Hematopoietic multipotent progenitor cell treated with erythropoietin and hydrocortisone succinate and interleukin-3 and kit ligand, for 17 days (in vitro differentiated cells): Measurements from ENCODE around the gene KLK13.

Experiments used
- DNase-seq: peaks from one replicate; pipeline ENCODE4 v3.0.0-alpha.2; 2015; ENCODE audit warnings: low spot score

Gene KLK13

DNA sequence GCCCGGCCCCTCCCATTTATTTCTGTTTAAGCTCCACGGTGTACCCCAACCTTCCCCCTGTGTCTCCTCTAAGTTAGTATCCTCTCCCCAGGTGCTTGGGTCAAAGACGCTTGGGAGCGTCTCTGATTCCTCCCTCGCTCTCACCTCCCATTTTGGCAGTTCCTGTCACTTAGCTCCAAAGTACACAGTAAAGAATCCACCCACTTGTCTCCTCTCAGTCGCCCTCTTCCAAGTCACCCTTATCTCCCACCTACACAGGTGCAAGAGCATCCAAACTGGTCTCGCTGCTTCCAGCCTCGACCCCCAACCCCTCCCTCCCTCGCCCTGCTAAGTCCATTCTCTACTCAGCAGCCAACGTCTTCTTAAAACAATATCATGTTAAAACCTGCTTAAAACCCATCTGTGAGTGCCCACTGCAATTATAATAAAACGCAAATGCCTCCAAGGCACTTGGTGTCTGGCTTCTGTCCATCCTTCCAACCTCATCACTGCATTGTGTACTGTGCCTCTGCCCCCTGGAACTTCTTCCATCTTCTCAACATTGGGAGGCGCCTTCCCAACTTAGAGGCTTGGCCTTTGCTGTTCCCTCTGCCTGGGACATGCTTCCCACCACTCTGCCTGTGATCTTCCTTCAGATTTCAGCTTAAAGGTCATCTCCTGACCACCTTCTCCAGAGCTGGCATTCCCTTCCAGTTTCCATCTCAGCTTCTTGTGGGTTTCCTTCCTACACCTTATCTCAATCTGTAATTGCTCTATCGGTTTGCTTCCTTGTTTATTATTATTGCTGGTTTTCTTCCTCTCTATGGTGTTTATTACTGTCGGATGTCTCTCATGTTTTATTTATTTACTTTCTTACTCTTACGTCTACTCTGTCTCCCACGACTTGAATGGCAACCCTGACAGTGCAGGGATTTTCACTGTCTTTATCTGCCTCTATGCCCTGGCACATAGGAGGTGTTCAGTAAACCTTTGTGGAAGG, 27.3 kb upstream of the KLK13 start:
- DNase-seq: no peak

DNA sequence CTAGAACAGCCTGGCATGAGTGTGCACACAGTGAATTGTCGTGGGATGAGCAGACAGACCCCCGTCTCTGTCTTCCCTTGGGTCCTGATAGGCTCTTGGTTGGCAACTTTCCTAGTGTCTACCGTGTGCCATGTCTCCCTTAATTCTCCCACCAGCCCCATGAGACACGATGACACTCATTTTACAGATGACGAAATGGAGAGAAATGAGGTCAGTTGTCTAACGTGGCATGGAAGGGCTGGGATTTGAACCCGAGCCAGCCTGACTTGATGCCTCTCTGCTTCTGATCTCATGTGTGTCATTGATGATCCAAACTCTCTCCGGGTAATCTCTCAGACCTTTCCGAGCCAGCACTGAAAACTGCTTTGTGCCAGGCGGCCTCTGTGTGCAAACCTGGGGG, 26.2 kb upstream of the KLK13 start:
- no peak for DNase-seq

DNA sequence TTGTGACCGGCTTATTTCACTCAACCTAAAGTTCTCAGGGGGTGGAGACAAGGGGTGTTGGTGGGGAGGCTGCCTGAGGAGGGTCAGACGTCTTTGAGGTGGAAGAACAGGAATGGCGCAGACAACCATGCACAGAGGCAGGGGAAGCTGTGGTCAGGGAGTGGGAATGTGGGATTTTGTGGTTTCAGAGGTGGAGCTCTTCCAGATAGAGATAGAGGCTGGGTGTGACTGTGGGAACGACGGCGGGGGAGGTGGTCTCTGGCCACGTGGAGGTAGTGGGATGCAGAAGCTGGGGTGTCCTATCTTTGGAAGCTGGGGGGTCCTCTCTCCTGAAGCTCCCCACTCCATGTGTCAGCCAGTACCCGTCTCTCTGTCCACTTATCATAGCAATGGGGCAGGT, 25.6 kb upstream of the KLK13 start:
- DNase-seq: no peak

DNA sequence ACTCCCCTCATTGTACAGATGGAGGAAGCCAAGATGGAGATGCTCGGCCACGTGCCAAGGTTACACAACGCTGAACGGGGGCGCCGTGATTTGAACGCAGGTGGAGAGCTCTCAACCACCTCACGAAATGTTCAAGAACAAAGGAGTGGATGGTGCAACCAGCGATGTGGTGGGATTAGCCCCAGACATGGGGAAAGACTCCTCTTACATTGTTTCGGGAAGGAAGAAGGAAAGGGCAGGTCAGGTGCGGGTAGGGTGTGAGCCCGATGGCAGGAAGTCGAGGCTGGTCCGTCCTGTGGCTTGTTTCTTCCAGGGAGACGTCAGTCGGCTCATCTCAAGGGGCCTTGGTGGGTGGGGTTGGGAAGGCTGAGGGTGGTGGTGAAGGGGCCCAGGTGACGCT, 24.9 kb upstream of the KLK13 start:
- DNase-seq: no peak

DNA sequence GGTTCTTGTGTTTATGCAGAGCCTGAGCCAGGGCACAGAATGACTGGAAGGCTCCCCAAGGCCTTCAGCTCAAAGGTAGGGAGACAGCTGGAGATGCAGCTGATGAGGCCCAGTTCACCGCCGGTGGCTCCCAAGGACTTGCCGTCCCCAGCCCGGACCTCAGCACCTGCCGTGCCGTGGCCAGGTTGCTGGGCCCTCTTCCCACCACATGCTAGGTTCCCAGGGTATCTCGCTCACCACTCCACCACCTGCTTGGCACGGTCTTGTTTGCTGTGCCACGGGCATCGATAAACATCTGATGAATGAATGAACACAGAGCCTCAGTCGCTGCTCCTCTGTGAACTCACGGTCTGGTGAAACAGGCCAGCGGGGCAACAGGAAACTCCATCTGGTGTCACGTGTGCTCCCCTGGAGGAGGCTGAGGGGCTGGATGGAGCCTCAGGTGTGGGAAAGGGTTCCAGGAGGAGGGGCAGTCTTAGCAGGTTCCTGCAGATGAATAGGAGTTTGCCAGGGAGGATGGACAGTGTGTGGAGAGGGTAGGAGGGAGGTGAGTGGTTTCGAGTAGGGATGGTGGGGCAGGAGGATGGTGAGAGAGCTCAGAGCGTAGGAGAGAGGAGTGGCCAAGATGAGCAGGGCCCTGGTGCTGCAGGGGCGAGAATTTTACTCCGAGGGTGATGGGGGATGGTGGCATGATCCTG, 21.4 kb upstream of the KLK13 start:
- no peak for DNase-seq

DNA sequence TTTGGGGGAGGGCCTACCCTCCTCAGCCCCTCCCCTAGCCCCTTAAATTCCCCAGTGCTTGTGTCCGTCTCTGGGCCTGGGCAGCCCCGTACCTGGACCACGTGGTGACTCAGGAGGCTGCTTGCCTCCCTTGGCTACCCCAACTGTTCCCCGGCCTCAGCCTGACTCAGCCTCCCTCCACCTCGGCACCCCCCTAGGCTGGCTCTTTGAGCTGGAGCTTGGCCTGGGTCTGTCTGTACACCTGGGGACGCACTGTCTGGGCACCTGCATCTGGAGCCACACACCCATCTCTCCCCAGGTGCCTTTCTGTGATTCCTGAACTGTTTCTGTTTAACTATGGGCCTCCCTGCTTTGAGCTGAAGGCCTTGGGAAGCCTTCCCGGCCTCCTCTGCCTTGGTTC, 19.6 kb upstream of the KLK13 start:
- no peak for DNase-seq

DNA sequence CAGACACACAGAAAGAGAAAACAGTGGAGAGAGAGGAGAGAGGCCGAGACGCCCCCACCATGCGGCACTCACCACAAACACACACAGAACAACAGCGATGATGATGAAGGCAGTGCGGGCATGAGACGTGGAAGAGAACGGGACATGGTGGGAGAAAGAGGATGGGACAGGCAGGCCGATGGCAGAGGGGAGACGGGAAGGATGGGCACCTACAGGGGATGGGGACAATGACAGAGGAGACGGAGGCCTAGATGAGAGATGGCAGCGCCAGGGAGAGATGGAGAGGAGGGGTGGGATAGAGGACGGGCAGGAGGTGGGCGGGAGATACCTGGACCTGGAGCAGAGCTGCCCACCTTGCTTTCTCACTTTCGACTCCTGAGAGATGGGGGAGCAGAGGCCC, 18.9 kb upstream of the KLK13 start:
- no peak for DNase-seq

DNA sequence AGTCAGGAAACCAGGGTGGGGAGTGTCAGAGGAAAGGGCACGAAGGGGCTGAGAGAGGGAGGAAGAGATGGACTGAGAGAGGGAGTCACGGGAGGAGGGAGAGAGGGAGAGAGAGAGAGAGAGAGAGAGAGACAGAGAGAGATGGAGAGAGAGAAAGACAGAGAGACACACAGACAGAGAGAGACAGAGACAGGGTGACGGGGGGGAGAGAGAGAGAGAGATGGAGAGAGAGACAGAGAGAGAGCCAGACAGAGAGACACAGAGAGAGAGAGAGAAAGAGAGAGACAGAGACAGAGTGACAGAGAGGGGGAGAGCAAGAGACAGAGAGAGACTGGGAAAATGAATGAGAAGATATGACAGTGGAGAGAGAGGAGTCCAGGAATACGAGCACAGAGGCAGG, 18.3 kb upstream of the KLK13 start:
- no peak for DNase-seq

DNA sequence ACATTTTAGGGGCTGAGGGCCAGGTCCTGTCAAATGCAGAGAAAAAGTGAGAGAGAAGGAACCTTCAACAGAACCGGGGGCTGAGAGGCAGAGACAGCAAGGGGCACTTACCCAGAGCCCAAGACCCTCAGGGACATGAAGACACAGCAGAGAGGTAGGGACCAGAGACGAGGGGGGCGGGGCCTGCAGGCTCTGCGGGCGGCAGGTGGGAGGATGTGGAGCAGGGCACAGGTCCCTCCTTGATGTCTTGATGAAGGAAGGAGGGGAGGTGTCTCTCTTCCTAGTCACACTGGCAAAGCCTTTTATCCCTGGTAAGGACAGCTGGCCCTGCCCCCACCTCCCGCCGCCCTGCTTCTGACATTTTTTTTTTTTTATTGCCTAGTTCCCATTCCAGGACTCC, 17.7 kb upstream of the KLK13 start, which contains the start of gene KLK14:
KLK14 (minus strand) TSS at position 277 of the 400 bp plus-strand sequence; CDS start at position 4, 273 bp downstream.
- DNase-seq: no peak

DNA sequence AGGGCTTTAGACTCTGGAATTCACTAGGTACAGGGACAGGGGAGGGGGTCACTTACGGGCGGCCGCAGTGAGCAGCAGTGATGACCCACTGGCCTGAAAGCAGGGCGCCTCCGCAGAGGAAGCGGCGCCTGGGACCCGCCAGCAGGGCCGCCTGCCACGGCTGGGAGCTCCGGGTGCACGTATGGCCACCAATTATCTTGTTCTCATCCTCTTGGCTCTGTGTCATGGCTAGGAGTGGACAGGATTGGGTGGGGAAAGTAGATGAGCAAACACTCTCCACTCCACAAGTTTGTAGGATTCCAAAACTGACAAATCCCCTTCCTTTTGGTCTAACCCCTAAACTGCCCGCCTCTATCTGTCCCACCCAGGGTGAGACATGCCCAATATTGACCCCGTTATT, 16.6 kb upstream of the KLK13 start:
- no peak for DNase-seq

DNA sequence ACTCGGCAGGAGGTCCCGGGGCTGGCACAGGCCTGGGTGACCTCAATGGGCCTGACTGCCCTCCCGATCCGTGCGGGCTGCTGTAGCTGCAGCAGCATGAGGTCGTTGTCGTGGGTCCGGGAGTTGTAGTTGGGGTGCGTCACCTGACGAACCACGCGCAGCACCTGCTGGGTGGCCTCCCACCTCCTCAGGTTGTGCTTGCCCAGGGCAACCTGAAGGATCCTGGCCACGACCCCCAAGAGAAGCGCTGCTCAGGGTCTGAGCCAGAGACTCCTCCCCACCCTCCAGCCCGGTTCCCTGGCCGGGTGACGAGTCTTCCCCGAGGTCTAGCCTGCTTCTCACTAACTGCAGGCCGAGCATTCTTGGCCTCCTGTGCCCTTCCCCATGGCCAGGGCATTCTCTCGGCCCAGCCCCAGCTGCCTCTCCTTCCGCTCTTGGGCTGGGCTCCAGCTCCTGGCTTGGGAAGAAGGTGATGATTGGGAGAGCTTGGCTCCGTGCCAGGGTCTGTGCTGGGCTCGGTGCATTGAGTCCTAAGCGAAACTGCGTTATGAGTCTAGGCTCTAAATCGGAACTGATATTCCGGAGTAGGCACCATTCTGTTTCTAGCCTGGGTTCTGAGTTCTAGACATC, 14.7 kb upstream of the KLK13 start:
- no peak for DNase-seq

DNA sequence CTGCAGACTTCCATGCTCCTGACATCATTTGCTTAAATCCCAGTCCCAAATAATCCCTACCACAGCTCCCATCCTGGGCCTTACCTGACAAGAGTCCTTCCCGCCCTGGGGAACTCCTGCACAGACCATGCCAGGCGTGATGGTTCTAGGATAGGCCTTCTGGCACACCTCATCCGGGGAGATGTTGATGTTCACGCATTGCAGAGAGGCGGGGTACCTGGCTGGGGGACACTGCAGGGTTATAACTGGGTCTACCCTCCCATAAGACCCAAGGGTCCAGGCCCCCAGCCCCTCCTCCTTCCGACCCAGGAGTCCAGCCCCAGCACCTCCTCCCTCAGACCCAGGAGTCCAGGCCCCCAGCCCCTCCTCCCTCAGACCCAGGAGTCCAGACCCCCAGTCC, 13.8 kb upstream of the KLK13 start:
- no peak for DNase-seq

DNA sequence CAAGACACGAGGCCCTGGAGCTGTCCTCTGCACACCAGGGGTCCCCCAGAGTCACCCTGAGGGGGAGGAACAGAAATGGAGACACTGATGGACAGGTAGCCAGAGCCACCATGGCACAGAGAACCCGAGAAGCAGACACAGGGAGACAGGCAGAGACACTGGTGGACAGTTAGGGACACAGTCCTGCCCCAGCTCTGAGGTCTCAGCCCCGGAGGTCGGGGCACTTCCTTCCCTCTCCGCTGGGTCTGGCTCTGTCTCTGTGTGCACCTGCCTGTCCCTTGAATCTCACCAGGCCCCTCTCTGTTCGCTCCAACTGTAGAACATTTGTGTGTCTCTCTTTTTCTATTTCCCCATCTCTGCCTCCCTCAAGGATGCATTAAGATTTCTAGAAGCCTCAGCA, 13.2 kb upstream of the KLK13 start:
- no peak for DNase-seq

DNA sequence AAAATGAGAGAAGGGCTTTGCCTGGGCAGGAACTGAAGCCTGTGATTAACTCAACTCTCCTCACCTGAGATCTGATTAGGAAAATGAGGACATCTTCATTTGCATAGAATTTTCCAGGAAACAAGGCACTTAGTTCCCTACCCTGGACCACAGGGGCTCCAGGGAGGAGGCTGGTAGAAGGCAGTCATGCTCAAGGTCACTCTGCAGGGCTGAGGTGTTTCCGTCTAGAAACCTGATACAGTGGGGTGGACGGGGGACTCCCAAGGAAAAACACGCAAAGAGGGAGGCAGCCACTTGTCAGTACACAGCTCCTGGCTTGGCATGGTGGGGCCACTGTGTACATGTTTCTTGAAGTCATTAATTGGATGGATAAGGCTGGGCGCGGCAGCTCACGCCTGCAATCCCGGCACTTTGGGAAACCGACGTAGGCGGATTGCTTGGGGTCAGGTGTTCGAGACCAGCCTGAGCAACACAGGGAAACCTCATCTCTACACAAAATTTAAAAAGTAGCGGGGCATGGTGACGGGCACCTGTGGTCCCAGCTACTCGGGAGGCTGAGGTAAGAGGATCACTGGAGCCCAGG, 11.8 kb upstream of the KLK13 start:
- DNase-seq: no peak

DNA sequence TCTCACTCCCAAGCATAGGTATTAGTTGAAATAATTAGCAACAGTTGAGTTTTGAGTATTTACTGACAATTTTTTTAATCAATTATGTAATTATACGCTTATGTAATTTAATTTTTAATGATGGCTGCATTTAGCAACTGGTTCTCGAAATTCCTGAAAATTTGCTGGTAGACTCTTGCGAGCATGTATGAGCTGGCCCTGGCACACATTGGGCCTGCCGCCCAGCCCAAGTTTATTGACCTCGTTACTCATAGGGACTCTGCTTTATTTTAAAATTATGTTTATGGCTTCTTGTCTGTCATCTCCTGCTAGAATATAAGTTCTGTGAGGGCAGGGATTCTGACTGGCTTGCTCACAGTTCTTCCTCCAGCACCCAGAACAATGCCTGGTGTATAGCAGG, 11.1 kb upstream of the KLK13 start:
- DNase-seq: no peak

DNA sequence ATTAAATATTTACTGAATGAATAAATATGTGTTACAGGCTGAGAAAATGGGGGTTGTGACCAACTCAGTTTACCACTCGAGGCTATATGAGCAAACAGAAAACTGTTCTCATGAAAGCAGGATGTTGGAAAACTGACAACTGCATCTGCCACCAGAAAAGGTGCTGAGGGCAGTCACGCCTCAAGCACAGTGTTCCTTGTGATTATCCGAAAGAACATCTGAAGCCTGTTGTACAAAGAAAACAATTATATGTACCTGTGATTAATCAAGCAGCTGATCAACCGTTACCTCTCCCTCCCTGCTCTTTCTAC, 6.2 kb upstream of the KLK13 start:
- no peak for DNase-seq

DNA sequence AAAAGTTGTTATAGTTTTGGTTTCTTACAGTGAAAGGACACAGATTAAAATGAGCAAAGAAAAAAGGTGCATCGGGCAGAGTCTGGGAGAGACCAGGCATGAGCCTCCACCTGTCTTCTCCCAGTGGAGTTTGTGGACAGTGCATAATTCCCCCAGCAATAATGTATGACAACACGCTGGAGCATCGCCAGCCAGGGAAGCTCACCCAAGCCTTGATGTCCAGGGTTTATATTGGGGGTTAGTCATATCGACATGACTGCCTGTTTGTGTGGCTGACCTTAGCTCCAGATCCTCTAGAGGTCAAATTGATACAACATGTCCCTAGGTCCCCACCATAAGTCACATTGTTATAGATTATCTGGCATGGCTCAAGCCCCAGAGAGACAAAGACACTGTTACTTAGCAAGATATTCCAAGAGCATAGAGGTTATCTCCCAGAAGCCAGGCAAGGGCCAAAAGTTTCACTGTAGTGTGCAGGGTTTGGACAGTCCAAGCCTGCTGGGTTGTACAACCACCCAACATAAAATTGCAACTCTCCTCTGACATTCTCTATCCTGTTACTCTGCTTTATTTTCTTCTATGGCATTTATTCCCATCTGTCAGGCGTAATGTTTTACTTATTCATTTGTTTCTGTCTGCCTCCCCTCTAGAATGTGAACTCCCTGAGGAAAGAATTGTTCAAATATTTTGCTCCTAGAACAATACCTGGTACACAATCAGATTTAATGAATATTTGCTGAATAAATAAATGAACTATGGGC, 5.6 kb upstream of the KLK13 start:
- no peak for DNase-seq

DNA sequence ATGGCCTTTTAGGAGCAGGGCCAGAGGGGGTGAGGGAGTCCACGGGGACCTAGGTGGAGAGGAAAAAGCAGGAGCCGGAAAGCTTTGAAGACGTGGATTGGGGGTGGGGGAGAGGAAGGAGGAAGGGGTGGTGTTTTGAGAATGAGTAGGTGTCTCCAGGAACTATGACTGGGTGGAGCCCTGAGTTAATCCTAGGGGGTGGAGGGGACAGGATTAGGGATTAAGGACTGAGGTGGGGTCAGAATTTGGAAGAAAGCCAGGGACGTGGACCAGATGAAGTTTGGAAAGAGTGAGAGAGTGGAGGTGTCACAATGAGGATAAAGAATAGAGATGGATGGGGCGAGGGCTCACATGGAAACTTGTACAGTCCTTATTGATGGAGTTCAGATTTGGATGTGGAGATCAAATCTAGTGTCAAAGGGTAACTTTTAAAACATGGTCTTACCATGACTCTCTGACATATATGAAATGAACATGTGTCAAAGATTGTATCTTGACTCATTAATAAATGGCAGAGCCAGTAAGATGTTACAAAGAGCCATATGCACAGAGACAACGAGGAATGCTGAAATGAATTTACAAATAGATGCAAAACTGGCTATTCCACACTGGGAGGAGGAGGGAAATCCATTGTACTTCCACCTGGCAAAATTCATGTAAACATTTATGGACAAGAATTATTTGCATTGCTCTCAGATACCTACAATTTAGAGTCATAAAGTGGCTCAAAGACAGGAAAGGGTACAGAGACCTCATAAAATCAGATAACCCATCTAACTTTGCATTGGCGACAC, 1.7 kb upstream of the KLK13 start:
- DNase-seq: no peak

DNA sequence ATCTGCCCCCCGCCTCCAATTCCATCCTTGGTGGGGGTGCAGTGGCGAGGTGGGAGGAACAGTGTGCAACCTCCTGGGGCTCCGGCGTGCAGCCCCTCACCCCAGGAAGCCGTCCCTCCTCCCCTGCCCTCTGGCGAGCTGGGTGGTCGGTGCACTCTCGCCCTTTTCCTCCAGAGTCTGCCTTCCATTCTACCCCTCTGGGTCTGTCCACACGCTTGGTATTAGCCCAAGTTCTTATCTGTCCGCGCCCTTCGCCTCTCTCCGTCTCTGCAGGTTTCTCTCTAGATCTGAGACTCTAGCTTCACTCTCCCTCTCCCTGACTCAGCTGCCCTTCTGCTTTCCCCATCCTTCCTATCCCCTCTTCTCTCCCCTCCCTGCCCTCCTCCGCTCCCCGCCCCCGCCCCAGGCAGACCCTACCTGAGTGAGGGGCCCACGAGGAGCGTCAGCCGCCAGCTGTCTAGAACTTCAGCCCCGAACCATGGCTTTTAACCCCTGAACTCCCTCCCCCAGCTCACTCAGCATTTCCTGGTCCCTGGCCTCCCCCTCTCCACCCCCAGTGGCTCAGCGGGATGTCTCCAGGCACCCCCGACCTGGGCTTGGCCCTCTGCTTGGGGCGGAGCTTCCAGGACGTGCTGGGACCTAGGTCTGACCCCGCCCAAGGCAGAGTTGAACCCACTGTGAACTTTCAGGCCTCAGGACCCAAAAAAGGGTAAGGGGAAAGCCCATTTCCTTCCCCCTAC, 499 bp upstream of the KLK13 start:
- DNase-seq: no peak

DNA sequence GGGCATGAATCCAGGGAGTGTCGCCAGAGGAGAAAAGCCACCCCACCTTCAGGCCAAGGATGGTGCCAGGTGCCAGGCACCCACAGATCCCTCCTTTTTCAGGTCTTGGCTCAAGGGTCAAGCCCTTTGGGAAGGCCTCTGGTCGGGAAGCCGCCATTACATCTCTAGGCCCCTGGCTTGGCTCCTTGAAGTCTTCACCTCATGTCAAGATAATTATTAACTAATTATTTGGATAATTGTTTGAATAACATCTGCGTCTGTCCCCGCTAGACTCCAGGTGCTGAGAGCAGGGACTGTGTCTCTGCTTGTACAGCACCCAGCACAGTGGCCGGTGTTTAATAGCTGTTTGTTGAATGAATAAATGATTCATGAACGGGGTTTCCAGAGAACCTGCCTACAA, 1.2 kb downstream of the KLK13 start:
- DNase-seq: no peak
